RKO (cell line): Measurements from ENCODE around the gene DHRS7.

Experiments used
- DNase-seq: peaks from one replicate; pipeline ENCODE4 v3.0.0-alpha.2; 2016; ENCODE audit warnings: low spot score

The DHRS7 gene

DNA sequence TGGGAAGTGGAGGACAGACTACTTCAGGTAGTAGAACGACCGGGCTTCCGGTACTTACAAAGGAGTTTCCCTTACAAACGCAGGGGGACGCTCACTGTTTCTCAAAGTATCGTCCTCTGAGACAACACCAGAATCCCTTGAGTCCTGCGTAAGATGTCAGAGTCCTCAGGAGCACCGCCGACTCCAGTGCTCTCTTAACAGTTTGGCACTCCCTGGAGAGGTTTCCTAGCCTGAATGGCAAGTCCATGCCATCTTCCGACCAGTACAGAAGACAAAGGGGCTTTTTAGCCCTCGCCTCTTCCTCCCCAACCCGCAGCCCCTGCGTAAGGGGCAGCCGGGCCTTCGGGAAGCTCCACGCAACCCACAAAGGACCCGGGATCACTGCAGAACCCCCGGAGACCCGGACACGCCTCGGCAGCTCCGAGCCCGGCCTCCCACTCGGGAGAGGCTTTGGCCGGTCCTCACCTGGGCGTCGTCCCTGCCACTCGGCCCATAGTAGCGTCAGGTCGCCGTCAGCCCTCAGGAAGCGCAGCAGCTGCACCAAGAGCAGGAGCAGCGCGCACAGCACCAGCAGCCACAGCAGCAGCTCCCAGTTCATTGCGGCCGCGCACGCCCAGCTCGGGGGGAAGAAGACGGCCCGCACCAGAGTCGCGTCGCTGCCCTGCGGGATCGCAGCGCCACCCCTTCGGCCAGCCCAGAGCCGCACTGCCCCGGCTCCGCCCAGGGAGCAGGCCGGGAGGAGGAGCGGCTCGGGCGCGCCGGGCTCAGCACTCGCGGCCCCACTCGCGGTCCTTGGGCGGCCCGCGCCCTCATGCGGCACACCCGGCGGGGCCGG lies at the start of gene DHRS7:
Gene DHRS7, minus strand, starts transcription at position 687 of the 835 bp plus-strand sequence. Its CDS starts 89 bp downstream, at position 598.
- DNase-seq, result peak; percentile 85

GRCh38 chr14:60214415-60215126 lies 49.4 kb upstream of the DHRS7 start:
- no peak for DNase-seq

DNA sequence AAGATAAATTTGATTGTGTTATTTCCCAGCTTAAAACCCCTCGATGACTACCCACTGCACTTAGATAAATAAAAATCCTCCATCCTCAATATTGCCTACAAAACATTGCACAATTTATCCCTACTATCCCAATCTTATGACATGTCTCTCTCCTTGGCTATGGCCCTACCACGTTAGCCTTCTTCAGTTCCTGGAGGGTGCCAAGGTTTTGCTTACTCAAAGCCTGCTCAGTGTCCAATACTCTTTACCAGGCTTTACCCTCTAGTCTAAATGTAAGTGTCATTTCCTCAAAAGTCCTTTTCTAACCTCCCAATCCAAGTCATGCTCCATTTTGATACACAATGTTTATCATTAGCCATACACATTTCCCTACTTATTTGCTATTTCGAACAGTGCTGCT lies 48.8 kb upstream of the DHRS7 start:
- no peak for DNase-seq

GRCh38 chr14:60212503-60213371 lies 47.5 kb upstream of the DHRS7 start:
- no peak for DNase-seq

DNA sequence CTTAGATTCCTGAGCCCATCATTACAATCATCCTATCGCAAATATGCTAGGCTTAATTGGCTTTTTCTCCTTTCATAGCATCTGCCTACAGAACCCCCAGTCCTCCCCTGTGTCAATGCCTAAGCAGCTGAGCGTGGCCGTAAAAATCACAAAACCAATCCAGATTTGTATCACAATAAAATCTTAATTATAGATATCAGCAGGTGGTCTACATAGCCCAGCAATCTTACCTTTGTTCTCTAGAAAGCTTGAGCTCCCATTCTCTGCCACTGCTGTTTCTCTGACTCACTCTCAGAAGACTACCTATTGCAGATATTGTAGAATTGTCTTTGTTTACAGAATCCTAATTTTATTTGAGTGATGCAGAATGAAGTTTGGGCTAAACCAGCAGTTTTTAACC lies 46.0 kb upstream of the DHRS7 start:
- DNase-seq, result no peak

DNA sequence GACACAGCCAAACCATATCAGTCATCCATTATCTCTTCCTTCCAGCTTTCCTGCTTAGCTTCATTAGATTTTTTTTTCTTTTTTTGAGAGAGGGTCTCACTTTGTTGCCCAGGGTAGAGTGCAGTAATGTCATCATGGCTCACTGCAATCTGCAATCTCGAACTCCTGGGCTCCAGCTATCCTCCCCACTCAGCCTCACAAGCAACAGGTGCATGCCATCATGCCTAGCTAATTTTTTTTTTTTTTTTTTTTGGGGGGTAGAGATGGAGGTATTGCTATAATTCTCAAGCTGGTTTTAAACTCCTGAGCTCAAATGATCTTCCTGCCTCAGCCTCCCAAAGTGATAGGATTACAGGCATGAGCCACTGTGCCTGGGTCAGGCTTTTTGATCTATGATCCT lies 45.5 kb upstream of the DHRS7 start:
- no peak for DNase-seq

DNA sequence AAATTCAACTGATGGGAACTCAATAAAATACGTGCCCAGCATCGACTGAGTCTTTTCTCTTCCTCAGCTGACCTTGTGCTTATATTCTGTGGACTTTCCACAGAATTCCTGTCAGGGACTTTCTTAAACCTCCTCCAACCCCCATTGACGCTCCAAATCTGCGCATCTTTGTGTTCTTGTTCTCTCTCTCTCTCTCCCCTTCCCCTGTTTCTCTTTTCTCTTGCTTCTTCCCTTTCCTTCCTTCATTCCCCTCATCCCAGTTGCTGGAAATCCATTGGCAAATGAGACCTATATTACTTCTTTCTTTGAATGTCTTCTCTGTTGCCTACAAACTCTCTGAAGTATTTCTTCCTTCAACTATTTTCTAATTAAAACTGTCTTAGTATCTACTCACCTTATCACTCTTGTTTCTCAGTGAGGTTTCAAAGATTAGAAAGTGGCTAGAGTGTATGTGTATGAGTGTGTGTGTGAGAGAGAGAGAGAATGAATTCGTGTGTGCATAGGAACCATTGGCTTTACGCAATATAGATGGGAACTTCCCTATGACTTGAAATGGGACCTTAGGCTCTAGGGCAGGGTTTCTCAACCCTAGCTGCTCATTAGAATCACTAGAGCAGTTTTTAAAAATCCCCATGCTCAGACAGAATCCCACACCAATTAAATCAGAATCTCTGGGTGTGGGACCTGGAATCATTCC lies 41.8 kb upstream of the DHRS7 start:
- DNase-seq, result no peak

- DNase-seq, result no peak
These were observed 41.1 kb upstream of the DHRS7 start for GRCh38 chr14:60206249-60206670.

DNA sequence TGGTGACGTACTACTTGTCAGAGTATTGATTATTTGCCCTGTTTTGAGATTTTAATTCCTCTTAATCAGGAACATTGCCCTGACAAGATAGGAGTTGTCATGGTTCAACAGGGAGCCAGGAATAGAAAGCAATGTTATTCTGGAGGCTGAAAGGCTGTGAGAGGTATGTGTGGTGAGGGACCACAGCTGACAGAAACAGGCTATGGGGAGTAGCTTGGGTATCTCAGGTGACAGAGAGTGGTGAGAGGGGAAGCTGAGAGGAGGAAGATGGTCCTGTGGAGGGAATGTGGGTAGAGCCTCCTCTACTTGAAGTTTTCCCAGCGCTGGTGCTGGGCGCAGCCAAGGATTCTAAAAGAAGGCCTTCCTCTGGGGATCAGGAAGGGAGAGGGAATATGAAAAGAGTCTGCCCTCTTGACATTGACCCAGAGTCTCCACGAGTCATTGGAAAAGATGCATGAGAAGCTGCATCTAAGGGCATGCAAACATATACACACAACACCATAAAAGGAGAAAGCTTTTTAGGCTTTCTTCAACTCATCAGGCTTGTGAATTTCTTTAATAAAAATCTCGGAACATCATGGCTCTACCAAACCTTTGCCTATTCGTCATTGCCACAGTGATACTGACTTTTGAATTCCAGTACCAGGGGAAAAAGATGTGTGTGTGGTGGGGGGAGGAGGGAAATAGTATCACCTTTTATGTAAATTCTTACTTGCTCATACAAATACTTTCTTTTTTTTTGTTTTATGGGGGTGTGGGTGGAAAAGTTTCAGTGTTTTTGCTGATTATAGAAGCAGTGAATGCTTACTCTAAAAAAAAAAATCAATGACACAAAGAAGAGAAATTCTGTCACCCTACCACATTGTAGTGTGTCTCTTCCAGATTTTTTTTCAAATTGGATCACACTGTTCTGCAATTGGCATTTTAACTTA lies 39.9 kb upstream of the DHRS7 start:
- DNase-seq, result no peak

DNA sequence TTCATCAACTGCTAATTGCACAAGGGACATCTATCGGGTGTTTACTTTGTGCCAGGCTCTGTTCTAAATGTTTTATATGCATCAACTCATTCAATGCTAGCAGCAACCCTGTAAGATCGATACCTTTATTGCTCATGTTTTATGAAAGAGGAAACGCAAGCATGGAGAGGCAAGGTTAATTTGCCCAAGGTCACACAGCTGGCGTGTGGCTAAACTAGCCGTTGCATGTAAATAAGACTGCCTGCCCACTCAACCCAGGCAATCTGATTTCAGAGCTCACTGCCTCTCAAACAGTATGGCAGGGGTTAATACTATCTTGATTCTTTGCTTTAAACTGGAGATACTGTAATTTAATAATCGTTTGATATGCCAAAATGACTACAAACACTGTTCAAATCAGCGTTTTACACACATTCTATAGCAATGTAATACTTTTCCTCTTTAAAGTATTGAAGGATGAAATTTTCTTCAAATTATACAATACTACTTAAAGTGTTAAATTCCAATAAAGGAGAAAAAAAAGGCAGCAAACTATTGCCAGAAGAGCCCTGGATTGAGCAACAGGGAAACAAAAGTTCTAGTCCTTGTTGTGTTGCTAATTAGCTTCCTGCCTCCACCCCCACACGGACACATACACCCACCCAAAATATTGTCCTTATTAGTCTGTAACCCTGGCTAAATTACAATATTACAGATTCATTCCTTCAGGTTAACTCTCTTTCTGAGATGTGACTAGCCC lies 39.1 kb upstream of the DHRS7 start:
- DNase-seq, result no peak

DNA sequence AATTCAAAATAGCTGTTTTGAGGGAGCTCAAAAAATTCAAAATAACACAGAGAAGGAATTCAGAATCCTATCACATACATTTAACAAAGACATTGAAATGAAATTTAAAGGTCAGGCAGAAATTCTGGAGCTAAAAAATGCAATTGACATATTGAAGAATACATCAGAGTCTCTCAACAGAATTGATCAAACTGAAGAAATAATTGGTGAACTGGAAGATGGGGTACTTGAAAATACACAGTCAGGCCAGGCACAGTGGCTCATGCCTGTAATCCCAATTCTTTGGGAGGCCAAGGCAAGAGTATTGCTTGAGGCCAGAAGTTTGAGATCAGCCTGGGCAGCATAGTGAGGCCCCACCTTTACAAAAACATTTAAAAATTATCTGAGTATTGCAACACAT lies 34.1 kb upstream of the DHRS7 start:
- no peak for DNase-seq

DNA sequence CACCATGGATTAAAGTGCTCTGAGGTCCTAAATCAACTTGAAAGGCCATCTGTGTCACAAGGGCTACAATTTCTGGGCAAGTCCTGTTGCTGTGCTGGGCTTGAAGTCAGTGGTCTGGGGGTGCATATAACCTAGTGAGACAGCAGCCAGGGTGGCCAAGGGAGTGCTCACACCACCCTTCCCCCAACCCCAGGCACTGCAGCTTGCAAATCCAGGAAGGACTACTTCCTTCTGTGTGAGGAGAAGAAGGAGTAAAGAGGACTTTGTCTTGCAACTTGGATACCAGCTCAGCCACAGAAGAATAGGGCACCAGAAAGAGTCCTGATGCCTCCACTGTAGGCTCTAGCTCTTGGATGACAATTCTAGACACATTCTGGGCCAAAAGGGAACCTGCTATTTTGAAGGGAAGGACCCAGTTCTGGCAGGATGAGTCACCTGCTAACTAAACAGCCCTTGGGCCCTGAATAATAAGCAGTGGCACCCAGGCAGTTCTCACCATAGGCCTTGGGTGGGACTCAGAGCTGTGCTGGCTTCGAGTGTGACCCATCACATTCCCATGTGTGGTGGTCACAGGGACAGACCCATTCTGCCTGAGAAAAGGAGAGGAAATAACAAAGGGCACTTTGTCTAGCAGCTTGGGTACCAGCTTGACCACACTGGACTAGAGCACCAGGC lies 32.6 kb upstream of the DHRS7 start:
- DNase-seq, result no peak

DNA sequence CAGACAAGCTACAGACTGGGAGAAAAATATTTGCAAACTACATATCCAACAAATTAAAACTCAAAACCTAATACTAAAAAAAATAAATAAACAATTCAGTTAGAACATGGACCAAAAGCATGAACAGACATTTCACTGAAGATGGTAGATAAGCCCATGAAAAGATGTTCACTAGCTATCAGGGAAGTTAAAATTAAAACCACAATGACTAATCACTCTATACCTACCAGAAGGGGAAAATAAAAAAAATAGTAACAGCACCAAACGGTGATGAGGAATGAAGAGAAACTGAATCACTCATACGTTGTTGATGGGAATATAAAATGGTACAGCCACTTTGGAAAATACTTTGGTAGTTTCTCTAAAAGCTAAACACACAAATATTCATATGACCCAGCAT lies 31.1 kb upstream of the DHRS7 start:
- DNase-seq, result no peak

DNA sequence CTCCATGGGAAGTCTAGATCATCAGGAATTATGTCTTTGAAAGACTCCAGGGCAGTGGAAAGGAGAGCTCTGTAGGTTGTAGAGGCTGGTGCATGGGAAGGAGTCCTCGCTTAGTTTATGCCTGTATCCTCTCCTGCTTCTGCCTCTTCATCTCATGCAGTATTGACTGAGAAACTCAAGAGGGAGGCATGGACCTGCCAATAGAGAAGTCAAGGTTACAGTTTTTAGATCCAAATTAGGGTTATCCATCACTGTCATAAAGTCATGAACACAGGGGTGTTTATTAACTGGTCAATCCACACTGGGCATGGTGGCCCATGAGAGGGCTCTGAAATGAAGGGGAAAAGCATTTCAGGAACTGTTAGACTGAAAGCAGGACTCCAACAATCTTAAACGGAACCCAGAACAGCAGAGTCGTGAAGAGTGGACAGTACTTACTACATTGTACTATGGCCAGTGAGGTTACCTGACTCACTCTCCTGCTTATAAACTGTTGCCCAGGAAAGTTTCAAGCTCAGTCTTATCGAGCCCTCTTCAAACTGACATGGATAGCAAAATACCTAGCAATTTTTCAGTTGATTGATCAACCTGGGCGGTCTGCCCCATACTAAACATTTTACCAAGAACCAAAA lies 30.1 kb upstream of the DHRS7 start:
- DNase-seq, result peak; percentile 15

- no peak for DNase-seq
These were observed 25.0 kb upstream of the DHRS7 start for GRCh38 chr14:60189923-60190840.

DNA sequence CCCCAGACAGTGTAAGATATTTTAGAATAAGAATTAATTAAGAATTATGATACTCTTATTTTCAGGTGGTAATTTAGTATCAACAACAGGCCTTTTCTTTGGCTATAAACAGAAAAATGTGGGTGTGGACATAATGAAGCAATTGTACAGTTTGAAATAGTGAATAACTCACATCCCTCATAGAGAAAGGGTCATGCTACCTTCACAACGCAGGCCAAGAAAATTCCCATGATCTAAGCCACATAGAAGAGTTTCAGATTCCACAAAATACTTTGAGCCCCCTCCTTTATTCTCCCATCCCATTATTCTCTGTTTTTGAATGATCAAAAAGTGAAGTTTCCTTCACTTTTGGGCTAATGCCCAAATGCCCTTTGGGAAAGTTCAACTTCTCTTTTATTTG lies 23.5 kb upstream of the DHRS7 start:
- DNase-seq, result no peak

DNA sequence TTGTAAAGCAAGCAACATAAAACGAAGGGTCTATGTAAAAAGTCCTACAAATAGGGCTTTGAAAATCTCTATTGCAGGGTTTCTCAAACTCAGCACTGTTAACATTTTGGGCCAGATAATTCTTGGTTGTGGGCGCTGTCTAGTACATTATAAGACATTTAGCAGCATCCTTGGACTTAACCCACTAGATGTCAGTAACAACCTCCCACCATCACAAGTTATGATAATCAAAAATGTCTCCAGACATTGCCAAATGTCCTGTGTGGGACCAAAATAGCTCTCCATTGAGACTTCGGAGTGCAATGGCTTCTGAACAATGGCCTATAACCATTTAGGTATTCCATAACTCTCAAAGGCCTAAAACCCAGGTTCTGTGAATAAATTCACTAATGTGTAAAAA lies 22.9 kb upstream of the DHRS7 start:
- peak; percentile 46 for DNase-seq
